Measurements from ENCODE around the gene NAA40. TPM values are rescaled to one million over a fixed set of nuclear protein-coding genes. Genes with fewer than 3 reads are reported as not detected.

NAA40 gene
- total and polyA plus RNA-seq, 2 of the 13 experiments (the other 11 are each of a cell fraction or from before 2014, with no cell fraction given): 11.1 to 17.9 TPM

DNA sequence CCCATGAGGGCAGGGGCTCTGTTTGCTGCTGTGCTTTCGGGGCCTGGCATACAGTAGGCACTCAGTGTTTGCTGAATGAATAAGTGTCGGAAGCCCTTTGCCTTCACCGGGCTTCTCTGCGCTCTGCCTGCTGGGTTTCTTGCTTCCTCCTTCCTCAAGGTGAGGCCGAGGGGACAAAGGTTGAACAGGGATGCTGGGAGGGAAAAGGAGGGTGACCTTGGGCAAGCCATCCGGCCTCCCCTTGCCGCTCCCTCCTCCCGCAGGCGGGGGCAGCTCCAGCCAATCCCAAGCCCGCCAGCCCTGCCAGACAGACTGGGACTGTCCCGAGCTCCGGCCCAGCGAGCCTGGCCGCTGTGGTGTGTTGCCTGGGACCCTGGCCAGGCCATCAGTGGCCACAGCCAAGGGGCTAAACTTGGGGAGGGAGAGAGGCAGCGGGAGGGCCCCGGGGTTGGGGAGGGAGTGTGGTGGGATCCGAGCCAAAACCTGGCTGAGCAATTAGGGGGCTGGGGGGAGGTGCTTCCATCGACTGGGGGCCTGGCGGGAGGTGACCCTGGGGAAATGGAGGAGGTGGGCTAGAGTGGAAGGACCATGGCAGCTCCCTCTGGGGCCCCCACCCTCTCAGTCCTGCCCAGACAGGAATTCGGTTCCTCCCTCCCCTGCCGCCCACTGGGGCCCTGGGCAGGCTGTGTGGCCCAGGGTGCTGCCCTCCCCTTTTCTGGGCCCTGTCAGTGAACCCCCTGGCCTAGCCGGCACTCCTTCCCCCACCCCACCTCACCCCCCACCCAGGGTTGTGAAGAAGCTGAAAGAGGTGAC lies 18.5 kb upstream of the NAA40 start (continued):
- no peak for TF ChIP-seq ARHGAP35 (CRISPR knock-in tag; IDR thresholded peaks at IDR 0.05; ENCODE audit: borderline replicate concordance)
- no peak; the same call in 1 of the 2 replicates for TF ChIP-seq HIVEP1 (CRISPR knock-in tag; IDR thresholded peaks at IDR 0.05)
- peak; percentile 76 for TF ChIP-seq POLR2G (IDR thresholded peaks at IDR 0.05; ENCODE audit: low read depth, low read length)
- TF ChIP-seq, protein P1, sequence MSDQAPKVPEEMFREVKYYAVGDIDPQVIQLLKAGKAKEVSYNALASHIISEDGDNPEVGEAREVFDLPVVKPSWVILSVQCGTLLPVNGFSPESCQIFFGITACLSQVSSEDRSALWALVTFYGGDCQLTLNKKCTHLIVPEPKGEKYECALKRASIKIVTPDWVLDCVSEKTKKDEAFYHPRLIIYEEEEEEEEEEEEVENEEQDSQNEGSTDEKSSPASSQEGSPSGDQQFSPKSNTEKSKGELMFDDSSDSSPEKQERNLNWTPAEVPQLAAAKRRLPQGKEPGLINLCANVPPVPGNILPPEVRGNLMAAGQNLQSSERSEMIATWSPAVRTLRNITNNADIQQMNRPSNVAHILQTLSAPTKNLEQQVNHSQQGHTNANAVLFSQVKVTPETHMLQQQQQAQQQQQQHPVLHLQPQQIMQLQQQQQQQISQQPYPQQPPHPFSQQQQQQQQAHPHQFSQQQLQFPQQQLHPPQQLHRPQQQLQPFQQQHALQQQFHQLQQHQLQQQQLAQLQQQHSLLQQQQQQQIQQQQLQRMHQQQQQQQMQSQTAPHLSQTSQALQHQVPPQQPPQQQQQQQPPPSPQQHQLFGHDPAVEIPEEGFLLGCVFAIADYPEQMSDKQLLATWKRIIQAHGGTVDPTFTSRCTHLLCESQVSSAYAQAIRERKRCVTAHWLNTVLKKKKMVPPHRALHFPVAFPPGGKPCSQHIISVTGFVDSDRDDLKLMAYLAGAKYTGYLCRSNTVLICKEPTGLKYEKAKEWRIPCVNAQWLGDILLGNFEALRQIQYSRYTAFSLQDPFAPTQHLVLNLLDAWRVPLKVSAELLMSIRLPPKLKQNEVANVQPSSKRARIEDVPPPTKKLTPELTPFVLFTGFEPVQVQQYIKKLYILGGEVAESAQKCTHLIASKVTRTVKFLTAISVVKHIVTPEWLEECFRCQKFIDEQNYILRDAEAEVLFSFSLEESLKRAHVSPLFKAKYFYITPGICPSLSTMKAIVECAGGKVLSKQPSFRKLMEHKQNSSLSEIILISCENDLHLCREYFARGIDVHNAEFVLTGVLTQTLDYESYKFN (CRISPR knock-in tag; conservative IDR thresholded peaks at IDR 0.05): peak; percentile 60
- TF ChIP-seq ESRRA (CRISPR knock-in tag; IDR thresholded peaks at IDR 0.05; ENCODE audit: low read depth): peak; percentile 96
- no peak for TF ChIP-seq ZNF724P (CRISPR knock-in tag; IDR thresholded peaks at IDR 0.05; ENCODE audit: borderline replicate concordance)
- TF ChIP-seq MIER3 (CRISPR knock-in tag; IDR thresholded peaks at IDR 0.05; ENCODE audit: borderline replicate concordance): no peak
- no peak for TF ChIP-seq ZNF616 (CRISPR knock-in tag; IDR thresholded peaks at IDR 0.05; ENCODE audit: low read depth)
- TF ChIP-seq, protein P2, sequence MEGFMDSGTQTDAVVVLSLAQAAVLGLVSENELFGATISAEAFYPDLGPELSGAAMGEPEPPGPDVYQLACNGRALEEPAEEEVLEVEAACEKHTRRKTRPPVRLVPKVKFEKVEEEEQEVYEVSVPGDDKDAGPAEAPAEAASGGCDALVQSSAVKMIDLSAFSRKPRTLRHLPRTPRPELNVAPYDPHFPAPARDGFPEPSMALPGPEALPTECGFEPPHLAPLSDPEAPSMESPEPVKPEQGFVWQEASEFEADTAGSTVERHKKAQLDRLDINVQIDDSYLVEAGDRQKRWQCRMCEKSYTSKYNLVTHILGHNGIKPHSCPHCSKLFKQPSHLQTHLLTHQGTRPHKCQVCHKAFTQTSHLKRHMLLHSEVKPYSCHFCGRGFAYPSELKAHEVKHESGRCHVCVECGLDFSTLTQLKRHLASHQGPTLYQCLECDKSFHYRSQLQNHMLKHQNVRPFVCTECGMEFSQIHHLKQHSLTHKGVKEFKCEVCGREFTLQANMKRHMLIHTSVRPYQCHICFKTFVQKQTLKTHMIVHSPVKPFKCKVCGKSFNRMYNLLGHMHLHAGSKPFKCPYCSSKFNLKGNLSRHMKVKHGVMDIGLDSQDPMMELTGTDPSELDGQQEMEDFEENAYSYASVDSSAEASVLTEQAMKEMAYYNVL (CRISPR knock-in tag; IDR thresholded peaks at IDR 0.05; ENCODE audit: borderline replicate concordance): peak; percentile 50
- TF ChIP-seq NFIC (IDR thresholded peaks at IDR 0.05; ENCODE audit: low read length): no peak
- TF ChIP-seq, protein P3, sequence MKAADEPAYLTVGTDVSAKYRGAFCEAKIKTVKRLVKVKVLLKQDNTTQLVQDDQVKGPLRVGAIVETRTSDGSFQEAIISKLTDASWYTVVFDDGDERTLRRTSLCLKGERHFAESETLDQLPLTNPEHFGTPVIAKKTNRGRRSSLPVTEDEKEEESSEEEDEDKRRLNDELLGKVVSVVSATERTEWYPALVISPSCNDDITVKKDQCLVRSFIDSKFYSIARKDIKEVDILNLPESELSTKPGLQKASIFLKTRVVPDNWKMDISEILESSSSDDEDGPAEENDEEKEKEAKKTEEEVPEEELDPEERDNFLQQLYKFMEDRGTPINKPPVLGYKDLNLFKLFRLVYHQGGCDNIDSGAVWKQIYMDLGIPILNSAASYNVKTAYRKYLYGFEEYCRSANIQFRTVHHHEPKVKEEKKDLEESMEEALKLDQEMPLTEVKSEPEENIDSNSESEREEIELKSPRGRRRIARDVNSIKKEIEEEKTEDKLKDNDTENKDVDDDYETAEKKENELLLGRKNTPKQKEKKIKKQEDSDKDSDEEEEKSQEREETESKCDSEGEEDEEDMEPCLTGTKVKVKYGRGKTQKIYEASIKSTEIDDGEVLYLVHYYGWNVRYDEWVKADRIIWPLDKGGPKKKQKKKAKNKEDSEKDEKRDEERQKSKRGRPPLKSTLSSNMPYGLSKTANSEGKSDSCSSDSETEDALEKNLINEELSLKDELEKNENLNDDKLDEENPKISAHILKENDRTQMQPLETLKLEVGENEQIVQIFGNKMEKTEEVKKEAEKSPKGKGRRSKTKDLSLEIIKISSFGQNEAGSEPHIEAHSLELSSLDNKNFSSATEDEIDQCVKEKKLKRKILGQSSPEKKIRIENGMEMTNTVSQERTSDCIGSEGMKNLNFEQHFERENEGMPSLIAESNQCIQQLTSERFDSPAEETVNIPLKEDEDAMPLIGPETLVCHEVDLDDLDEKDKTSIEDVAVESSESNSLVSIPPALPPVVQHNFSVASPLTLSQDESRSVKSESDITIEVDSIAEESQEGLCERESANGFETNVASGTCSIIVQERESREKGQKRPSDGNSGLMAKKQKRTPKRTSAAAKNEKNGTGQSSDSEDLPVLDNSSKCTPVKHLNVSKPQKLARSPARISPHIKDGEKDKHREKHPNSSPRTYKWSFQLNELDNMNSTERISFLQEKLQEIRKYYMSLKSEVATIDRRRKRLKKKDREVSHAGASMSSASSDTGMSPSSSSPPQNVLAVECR (CRISPR knock-in tag; IDR thresholded peaks at IDR 0.05; ENCODE audit: borderline replicate concordance): no peak
- no peak for TF ChIP-seq FOSL2 (CRISPR knock-in tag; IDR thresholded peaks at IDR 0.05)
- TF ChIP-seq CHD4 (IDR thresholded peaks at IDR 0.05; ENCODE audit: borderline replicate concordance, low read length): 0 out of 2 replicates have a peak, but pooled peaks have one; percentile 53
- no peak for TF ChIP-seq YY1 (IDR thresholded peaks at IDR 0.05; ENCODE audit: insufficient read depth, insufficient replicate concordance, low read depth, low read length)
- peak; percentile 92 for TF ChIP-seq ZNF263 (CRISPR knock-in tag; IDR thresholded peaks at IDR 0.05)
- no peak for TF ChIP-seq ZNF552 (CRISPR knock-in tag; IDR thresholded peaks at IDR 0.05; ENCODE audit: borderline replicate concordance)
- TF ChIP-seq ZNF510 (CRISPR knock-in tag; IDR thresholded peaks at IDR 0.05; ENCODE audit: low read depth): 0 out of 2 replicates have a peak, but pooled peaks have one; percentile 24
- no peak for TF ChIP-seq MBD4 (IDR thresholded peaks at IDR 0.05; ENCODE audit: borderline replicate concordance, low read length)
